Coronary artery (tissue), 2 donors: ENCODE data around the gene SMG7.

Experiments used
- DNase-seq: peaks from one replicate; pipeline ENCODE4 v3.0.0-alpha.2; 2017; ENCODE audit warnings: low spot score
- H3K27ac ChIP-seq, 2 donors: fragments of 200-600 bp; sonication (generic); one replicate each; pipeline ENCODE4 v1.5.1; 2016 to 2019
- H3K4me3 ChIP-seq: fragments of 200-600 bp; sonication (generic); 2 replicates; pipeline ENCODE4 v1.5.1; 2016; ENCODE audit warnings: mild to moderate bottlenecking, moderate library complexity
- CTCF ChIP-seq: fragments of 200-600 bp; sonication (generic); IDR thresholded peaks from one replicate; pipeline ENCODE4 v1.5.1; 2019; ENCODE audit warnings: antibody characterized with exemption

Gene SMG7

GRCh38 chr1:183506561-183506960 is 34.3 kb downstream of the SMG7 start:
- DNase-seq, result no peak
- TF ChIP-seq CTCF, result no peak
- no peak overlapping the region for H3K4me3 ChIP-seq
- no peak overlapping the region for H3K27ac ChIP-seq

GRCh38 chr1:183508694-183509093 is 36.4 kb downstream of the SMG7 start:
- Histone ChIP-seq H3K27ac (no peak overlapping the region), H3K4me3 (no peak overlapping the region)
- TF ChIP-seq CTCF, result no peak
- no peak for DNase-seq

- DNase-seq, result no peak
- TF ChIP-seq CTCF, result no peak
- Histone ChIP-seq H3K4me3 (no peak overlapping the region), H3K27ac (no peak overlapping the region)
Observed at GRCh38 chr1:183512450-183512849, 40.2 kb downstream of the SMG7 start.

- no peak for DNase-seq
- Histone ChIP-seq H3K27ac (no peak overlapping the region), H3K4me3 (no peak overlapping the region)
- no peak for TF ChIP-seq CTCF
Observed at GRCh38 chr1:183514235-183514634, 41.9 kb downstream of the SMG7 start.

GRCh38 chr1:183515002-183515689 is 42.8 kb downstream of the SMG7 start:
- DNase-seq, result no peak
- Histone ChIP-seq H3K4me3 (no peak overlapping the region), H3K27ac (no peak overlapping the region)
- TF ChIP-seq CTCF, result no peak

GRCh38 chr1:183516725-183517124 is 44.4 kb downstream of the SMG7 start:
- H3K4me3 ChIP-seq, result no peak overlapping the region
- no peak for DNase-seq
- no peak for TF ChIP-seq CTCF
- no peak overlapping the region for H3K27ac ChIP-seq

GRCh38 chr1:183517401-183517800 is 45.1 kb downstream of the SMG7 start:
- Histone ChIP-seq H3K27ac (no peak overlapping the region), H3K4me3 (no peak overlapping the region)
- DNase-seq, result no peak
- no peak for TF ChIP-seq CTCF
